Skeletal muscle satellite cell (primary cell): ENCODE results near the gene ISL2. TPM values are rescaled to one million over a fixed set of nuclear protein-coding genes. Genes with fewer than 3 reads are reported as not detected.
"Not testable (repeated sequence)": the region's sequence is repeated elsewhere in the genome, so short reads cannot be mapped to it uniquely, and the experiment has no call there.

Source experiments
- H3K27me3 ChIP-seq: 2 replicates; pipeline ENCODE4 v1.7.0; 2013; ENCODE audit warnings: low read length; ENCODE audit not compliant: control insufficient read depth, insufficient read depth
- H3K36me3 ChIP-seq: 2 replicates; pipeline ENCODE4 v1.7.0; 2013; ENCODE audit warnings: mild to moderate bottlenecking, control low read depth, low read length; ENCODE audit not compliant: insufficient read depth
- H3K4me1 ChIP-seq: 2 replicates; pipeline ENCODE4 v1.7.0; 2013; ENCODE audit warnings: low read length; ENCODE audit not compliant: control insufficient read depth, insufficient read depth
- H3K4me2 ChIP-seq: 2 replicates; pipeline ENCODE4 v1.7.0; 2013; ENCODE audit warnings: mild to moderate bottlenecking, low read length
- H3K4me3 ChIP-seq: 2 replicates; pipeline ENCODE4 v1.7.0; 2013; ENCODE audit warnings: low read length
- H3K9ac ChIP-seq: 2 replicates; pipeline ENCODE4 v1.7.0; 2013; ENCODE audit warnings: mild to moderate bottlenecking, low read depth, low read length, moderate library complexity
- H3K9me3 ChIP-seq: replicated peaks from 2 replicates; pipeline ENCODE4 v1.7.0; 2013; ENCODE audit warnings: mild to moderate bottlenecking, control low read depth, low read length
- total RNA-seq: library from RNA; depleted of rRNA; stranded (reverse); fragments of >200 nt; gene quantifications from 2 replicates; pipeline ENCODE4 v1.2.3, GENCODE V29; 2012; rRNA removed

ISL2 gene
- 0.66 and 1.3 TPM in 2 replicates for total RNA-seq

GRCh38 chr15:76336254-76337058 lies at the start of gene ISL2:
ISL2 (plus strand) TSS chr15:76336773; CDS start chr15:76336884, 111 bp downstream.
- H3K9ac ChIP-seq, result peak within 1 kb of the TSS; percentile 76
- H3K4me2 ChIP-seq, result peak within 1 kb of the TSS; percentile 94
- H3K9me3 ChIP-seq, result no peaks in the 10 kb centered on the region
- peaks cover 6% of the 10 kb centered on the region for H3K36me3 ChIP-seq
- H3K4me3 ChIP-seq, result peak within 1 kb of the TSS; percentile 75
- H3K27me3 ChIP-seq, result peaks cover 43% of the 10 kb centered on the region
- peaks cover 41% of the 10 kb centered on the region for H3K4me1 ChIP-seq

DNA sequence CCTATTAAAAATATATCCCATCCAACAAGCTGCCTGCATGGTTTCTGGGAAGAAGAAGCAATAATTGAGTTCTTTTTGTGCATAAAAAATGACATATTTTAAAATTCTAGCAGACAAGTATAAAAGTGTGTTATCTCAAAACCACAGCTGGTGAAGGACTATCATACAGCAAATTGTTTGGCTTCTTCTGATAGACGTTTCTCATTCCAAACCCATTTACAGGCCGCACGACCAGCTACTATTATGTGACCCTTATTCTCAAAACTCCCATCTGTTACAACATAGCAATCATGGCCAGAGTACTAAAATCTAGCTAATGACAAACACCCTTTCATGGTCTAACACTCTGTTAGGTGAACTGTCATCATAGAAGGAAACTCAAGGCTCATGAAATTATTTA lies 47.0 kb upstream of the ISL2 start:
- no peak overlapping the region for H3K4me2 ChIP-seq
- H3K9ac ChIP-seq, result no peak overlapping the region
- H3K4me1 ChIP-seq, result peaks cover 12% of the 10 kb centered on the region
- peaks cover 21% of the 10 kb centered on the region for H3K36me3 ChIP-seq
- H3K9me3 ChIP-seq, result no peaks in the 10 kb centered on the region
- H3K27me3 ChIP-seq, result no peaks in the 10 kb centered on the region
- no peak overlapping the region for H3K4me3 ChIP-seq

DNA sequence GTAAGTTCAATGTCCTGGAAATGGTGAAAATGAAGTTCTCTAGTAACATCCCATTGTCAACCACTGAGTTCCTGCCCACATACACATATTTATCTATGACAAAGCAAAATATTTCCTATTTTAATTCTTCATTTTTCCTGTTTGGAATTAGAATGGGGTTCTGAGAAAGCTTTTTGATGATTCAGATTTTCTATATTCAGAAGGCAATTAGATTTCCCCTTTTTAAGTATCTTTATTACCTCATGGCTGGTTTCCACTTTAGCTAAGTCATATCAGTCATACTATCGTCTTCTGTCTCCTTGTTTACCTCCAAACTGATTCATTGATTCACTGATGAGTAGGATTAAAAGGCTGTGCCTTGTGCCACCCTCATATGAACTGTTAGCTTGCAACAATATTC lies 43.2 kb upstream of the ISL2 start:
- H3K9ac ChIP-seq, result no peak overlapping the region
- H3K36me3 ChIP-seq, result no peaks in the 10 kb centered on the region
- no peaks in the 10 kb centered on the region for H3K27me3 ChIP-seq
- peaks cover 12% of the 10 kb centered on the region for H3K4me1 ChIP-seq
- H3K4me2 ChIP-seq, result no peak overlapping the region
- H3K4me3 ChIP-seq, result no peak overlapping the region
- no peaks in the 10 kb centered on the region for H3K9me3 ChIP-seq

GRCh38 chr15:76294463-76294862 lies 42.1 kb upstream of the ISL2 start:
- not testable (repeated sequence) for H3K4me2 ChIP-seq, H3K27me3 ChIP-seq, H3K4me3 ChIP-seq, H3K36me3 ChIP-seq, H3K9me3 ChIP-seq, H3K9ac ChIP-seq
- peaks cover 12% of the 10 kb centered on the region for H3K4me1 ChIP-seq

DNA sequence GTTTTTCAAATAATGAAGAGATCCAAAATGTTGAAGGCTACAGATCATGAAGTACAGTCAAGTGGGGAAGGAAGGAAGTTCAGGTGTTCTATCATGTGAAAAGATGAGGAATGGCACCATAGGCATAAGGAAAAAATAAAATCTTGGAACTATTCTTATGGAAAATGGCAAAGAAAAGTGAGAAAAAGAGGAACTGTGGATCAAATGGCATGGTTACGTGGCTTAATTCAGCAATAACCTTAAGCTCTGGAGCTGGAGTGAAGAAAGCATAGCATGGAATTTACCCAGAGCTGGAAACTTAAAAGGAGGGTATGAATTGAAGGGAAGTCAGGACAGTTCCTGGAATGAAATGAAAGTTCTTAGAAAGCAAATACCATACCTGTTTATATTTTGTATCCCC lies 39.7 kb upstream of the ISL2 start:
- Histone ChIP-seq H3K27me3 (no peaks in the 10 kb centered on the region), H3K4me1 (peaks cover 12% of the 10 kb centered on the region), H3K36me3 (no peaks in the 10 kb centered on the region), H3K9me3 (no peaks in the 10 kb centered on the region), H3K4me3 (no peak overlapping the region), H3K9ac (no peak overlapping the region), H3K4me2 (no peak overlapping the region)

DNA sequence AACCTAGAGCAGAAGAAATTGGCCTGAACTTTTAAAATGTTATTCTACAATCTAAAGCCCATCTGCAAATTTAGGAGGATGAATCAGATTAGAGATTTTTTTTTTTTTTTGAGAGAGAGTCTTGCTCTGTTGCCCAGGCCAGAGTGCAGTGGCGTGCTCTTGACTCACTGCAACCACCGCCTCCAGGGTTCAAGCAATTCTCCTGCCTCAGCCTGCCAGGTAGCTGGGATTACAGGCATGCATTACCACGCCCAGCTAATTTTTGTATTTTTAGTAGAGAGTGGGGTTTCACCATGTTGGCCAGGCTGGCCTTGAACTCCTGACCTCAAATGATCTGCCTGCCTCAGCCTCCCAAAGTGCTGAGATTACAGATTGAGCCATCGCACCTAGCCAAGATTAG lies 38.6 kb upstream of the ISL2 start:
- H3K9me3 ChIP-seq, H3K36me3 ChIP-seq, H3K4me2 ChIP-seq, H3K27me3 ChIP-seq, H3K4me3 ChIP-seq, H3K9ac ChIP-seq: not testable (repeated sequence)
- H3K4me1 ChIP-seq, result peaks cover 12% of the 10 kb centered on the region

GRCh38 chr15:76298986-76299385 lies 37.6 kb upstream of the ISL2 start:
- Histone ChIP-seq H3K4me2 (no peak overlapping the region), H3K36me3 (no peaks in the 10 kb centered on the region), H3K9ac (no peak overlapping the region), H3K27me3 (no peaks in the 10 kb centered on the region), H3K4me1 (peaks cover 3% of the 10 kb centered on the region), H3K9me3 (no peaks in the 10 kb centered on the region), H3K4me3 (no peak overlapping the region)

GRCh38 chr15:76299786-76300185 lies 36.8 kb upstream of the ISL2 start:
- H3K4me2 ChIP-seq, result no peak overlapping the region

DNA sequence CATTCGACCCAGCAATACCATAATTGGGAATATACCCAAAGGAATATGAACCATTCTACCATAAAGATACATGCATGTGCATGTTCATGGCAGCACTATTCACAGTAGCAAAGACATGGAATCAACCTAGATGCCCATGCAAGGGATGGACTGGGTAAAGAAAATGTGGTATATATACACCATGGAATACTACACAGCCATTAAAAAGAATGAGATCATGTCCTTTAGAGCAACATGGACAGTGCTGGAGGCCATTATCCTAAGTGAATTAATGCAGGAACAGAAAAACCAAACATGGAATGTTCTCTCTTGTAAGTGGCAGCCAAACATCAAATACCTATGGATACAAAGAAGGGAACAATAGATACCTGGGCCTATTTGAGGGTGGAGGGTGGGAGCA lies 32.7 kb upstream of the ISL2 start:
- Histone ChIP-seq H3K4me1 (no peaks in the 10 kb centered on the region), H3K36me3 (no peaks in the 10 kb centered on the region), H3K9me3 (no peaks in the 10 kb centered on the region), H3K4me3 (no peak overlapping the region), H3K9ac (no peak overlapping the region), H3K4me2 (no peak overlapping the region), H3K27me3 (no peaks in the 10 kb centered on the region)

More at GRCh38 chr15:76299786-76300185, 36.8 kb upstream of the ISL2 start:
- no peaks in the 10 kb centered on the region for H3K9me3 ChIP-seq
- no peak overlapping the region for H3K9ac ChIP-seq
- no peaks in the 10 kb centered on the region for H3K4me1 ChIP-seq
- H3K27me3 ChIP-seq, result no peaks in the 10 kb centered on the region
- H3K4me3 ChIP-seq, result no peak overlapping the region
- no peaks in the 10 kb centered on the region for H3K36me3 ChIP-seq

DNA sequence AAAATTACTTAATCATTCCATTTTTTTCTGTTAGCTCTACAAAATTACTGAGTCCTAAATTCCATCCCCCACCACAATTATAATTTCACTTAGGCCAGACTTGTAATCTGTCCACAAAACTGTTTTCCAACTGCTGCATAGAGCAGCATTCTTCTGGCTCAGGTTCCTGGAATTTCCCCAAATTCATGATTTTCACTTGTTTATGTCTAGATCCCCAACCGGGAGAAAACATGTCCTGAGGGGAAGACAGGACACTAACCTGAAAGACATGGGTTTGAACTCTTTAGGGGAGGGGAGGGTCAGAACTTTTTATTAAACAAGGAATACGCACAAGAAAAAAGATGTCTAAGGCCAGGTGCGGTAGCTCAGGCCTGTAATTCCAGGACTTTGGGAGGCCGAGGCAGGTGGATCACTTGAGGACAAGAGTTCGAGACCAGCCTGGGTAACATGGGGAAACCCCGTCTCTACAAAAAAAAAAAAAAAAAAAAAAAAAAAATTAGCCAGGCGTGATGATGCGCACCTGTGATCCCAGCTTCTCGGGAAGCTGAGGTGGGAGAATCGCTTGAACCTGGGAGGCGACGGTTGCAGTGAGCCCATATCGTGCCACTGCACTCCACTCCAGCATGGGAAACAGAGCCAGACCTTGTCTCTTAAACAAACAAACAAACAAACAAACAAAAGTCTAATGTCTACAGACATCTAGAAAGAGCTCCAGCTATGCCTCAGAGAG lies 26.8 kb upstream of the ISL2 start:
- no peaks in the 10 kb centered on the region for H3K9me3 ChIP-seq
- peak overlapping the region; percentile 91 for H3K4me3 ChIP-seq

DNA sequence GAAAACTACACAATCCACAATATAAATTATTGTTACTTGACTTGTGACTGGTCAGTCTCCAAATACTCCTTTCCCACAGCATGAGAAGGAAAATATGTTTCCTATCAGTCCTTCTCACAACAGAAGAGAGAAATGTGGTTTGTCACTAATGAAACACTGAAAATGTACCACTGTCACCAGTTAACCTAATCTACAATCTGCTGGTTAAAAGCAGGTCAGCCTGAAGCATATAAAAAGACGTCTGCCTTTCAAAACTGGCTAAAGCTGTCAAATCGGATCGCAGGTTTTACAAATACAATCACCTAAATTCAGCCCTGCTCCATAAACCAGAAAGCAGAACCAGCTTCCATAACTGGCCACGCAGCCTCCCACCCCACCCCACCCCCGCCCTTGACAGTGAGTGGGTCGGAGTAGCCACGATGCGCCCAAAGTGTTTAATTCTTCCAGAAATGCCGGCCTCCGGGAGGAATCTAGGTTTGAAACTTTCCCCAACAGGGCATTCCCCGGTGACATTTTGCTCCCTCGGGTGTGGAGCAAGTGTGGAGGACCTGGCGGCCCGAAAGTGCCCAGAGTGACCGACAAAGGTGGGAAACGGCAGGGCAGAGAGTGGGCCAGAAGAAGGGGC lies 26.0 kb upstream of the ISL2 start:
- Histone ChIP-seq H3K9ac (peak overlapping the region; percentile 94), H3K4me2 (peak overlapping the region; percentile 89), H3K9me3 (no peaks in the 10 kb centered on the region), H3K27me3 (no peaks in the 10 kb centered on the region), H3K4me3 (peak overlapping the region; percentile 91), H3K36me3 (no peaks in the 10 kb centered on the region), H3K4me1 (peaks cover 16% of the 10 kb centered on the region)

More for the DNA sequence above, 26.8 kb upstream of the ISL2 start:
- H3K36me3 ChIP-seq, result no peaks in the 10 kb centered on the region
- peak overlapping the region; percentile 94 for H3K9ac ChIP-seq
- peaks cover 16% of the 10 kb centered on the region for H3K4me1 ChIP-seq
- no peaks in the 10 kb centered on the region for H3K27me3 ChIP-seq
- H3K4me2 ChIP-seq, result peak overlapping the region; percentile 89
